ENCODE results near the gene TMEM233.

DNA sequence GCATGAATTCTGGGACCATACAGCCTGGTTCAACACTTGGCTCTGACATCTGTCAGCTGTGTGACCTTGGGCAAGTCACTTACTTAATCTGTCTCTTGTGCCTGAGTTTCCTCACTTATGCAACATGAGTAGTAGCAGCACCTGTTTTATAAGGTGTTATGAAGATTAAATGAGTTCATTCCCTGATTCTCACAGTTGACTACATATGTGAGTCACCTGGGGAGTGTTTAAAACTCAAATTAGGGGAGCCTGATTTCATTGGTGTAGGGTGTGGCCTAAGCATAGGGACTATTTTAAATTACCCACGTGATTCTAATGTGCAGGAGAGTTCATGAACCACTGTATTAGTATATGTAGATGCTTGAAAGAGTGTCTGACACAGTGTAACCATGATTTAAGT, 36.7 kb upstream of the TMEM233 start:
- no peak for TF ChIP-seq ZFP3 (CRISPR knock-in tag; IDR thresholded peaks at IDR 0.05)
- no peak for TF ChIP-seq ARNTL (CRISPR knock-in tag; IDR thresholded peaks at IDR 0.05; ENCODE audit: borderline replicate concordance, low read depth)
- no peak for TF ChIP-seq ESRRG (CRISPR knock-in tag; IDR thresholded peaks at IDR 0.05)
- TF ChIP-seq, protein P1, sequence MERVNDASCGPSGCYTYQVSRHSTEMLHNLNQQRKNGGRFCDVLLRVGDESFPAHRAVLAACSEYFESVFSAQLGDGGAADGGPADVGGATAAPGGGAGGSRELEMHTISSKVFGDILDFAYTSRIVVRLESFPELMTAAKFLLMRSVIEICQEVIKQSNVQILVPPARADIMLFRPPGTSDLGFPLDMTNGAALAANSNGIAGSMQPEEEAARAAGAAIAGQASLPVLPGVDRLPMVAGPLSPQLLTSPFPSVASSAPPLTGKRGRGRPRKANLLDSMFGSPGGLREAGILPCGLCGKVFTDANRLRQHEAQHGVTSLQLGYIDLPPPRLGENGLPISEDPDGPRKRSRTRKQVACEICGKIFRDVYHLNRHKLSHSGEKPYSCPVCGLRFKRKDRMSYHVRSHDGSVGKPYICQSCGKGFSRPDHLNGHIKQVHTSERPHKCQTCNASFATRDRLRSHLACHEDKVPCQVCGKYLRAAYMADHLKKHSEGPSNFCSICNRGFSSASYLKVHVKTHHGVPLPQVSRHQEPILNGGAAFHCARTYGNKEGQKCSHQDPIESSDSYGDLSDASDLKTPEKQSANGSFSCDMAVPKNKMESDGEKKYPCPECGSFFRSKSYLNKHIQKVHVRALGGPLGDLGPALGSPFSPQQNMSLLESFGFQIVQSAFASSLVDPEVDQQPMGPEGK (CRISPR knock-in tag; IDR thresholded peaks at IDR 0.05; ENCODE audit: borderline replicate concordance): no peak
- TF ChIP-seq, protein P2, sequence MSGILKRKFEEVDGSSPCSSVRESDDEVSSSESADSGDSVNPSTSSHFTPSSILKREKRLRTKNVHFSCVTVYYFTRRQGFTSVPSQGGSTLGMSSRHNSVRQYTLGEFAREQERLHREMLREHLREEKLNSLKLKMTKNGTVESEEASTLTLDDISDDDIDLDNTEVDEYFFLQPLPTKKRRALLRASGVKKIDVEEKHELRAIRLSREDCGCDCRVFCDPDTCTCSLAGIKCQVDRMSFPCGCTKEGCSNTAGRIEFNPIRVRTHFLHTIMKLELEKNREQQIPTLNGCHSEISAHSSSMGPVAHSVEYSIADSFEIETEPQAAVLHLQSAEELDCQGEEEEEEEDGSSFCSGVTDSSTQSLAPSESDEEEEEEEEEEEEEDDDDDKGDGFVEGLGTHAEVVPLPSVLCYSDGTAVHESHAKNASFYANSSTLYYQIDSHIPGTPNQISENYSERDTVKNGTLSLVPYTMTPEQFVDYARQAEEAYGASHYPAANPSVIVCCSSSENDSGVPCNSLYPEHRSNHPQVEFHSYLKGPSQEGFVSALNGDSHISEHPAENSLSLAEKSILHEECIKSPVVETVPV (CRISPR knock-in tag; IDR thresholded peaks at IDR 0.05): no peak
- no peak for TF ChIP-seq SNAI2 (CRISPR knock-in tag; IDR thresholded peaks at IDR 0.05)
- no peak for TF ChIP-seq TCF4 (CRISPR knock-in tag; IDR thresholded peaks at IDR 0.05; ENCODE audit: borderline replicate concordance)
- TF ChIP-seq GLIS3 (CRISPR knock-in tag; IDR thresholded peaks at IDR 0.05): no peak
